Measurements from ENCODE around the gene RALBP1.

RALBP1 gene

GRCh38 chr18:9534844-9535243 lies 59.5 kb downstream of the RALBP1 start:
- H2AFZ ChIP-seq (ENCODE audit: low read length) = no peak overlapping the region
- no peak overlapping the region for H3K4me2 ChIP-seq (ENCODE audit: low read depth, low read length, poor library complexity, severe bottlenecking)
- H3K9me3 ChIP-seq (ENCODE audit: insufficient read depth, low read depth, low read length) = no peaks in the 10 kb centered on the region
- no peaks in the 10 kb centered on the region for H3K9me2 ChIP-seq (replicated peaks; ENCODE audit: low read depth, low read length)
- no peaks in the 10 kb centered on the region for H3F3A ChIP-seq (ENCODE audit: low read depth)
- H3K27me3 ChIP-seq (ENCODE audit: insufficient read depth, low read length, poor library complexity, severe bottlenecking) = no peaks in the 10 kb centered on the region
- no peaks in the 10 kb centered on the region for H3K79me2 ChIP-seq (ENCODE audit: insufficient read depth, low read length)
- H3K4me3 ChIP-seq (ENCODE audit: low read length, poor library complexity, severe bottlenecking) = no peak overlapping the region
- no peaks in the 10 kb centered on the region for H3K4me1 ChIP-seq (ENCODE audit: insufficient read depth, low read length, poor library complexity, severe bottlenecking)
- H3K9ac ChIP-seq (ENCODE audit: low read depth, low read length, poor library complexity, severe bottlenecking) = no peak overlapping the region
- H3K36me3 ChIP-seq (ENCODE audit: insufficient read depth, low read length) = peaks cover 71% of the 10 kb centered on the region; the same call in 1 of the 2 replicates
- no peaks in the 10 kb centered on the region for H4K20me1 ChIP-seq (ENCODE audit: insufficient read depth, low read length, poor library complexity, severe bottlenecking)
- TF ChIP-seq, protein P1, sequence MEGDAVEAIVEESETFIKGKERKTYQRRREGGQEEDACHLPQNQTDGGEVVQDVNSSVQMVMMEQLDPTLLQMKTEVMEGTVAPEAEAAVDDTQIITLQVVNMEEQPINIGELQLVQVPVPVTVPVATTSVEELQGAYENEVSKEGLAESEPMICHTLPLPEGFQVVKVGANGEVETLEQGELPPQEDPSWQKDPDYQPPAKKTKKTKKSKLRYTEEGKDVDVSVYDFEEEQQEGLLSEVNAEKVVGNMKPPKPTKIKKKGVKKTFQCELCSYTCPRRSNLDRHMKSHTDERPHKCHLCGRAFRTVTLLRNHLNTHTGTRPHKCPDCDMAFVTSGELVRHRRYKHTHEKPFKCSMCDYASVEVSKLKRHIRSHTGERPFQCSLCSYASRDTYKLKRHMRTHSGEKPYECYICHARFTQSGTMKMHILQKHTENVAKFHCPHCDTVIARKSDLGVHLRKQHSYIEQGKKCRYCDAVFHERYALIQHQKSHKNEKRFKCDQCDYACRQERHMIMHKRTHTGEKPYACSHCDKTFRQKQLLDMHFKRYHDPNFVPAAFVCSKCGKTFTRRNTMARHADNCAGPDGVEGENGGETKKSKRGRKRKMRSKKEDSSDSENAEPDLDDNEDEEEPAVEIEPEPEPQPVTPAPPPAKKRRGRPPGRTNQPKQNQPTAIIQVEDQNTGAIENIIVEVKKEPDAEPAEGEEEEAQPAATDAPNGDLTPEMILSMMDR (conservative IDR thresholded peaks at IDR 0.05; ENCODE audit: low read length) = no peak
- TF ChIP-seq EZH2phosphoT487 (IDR thresholded peaks at IDR 0.05; ENCODE audit: borderline replicate concordance) = no peak

DNA sequence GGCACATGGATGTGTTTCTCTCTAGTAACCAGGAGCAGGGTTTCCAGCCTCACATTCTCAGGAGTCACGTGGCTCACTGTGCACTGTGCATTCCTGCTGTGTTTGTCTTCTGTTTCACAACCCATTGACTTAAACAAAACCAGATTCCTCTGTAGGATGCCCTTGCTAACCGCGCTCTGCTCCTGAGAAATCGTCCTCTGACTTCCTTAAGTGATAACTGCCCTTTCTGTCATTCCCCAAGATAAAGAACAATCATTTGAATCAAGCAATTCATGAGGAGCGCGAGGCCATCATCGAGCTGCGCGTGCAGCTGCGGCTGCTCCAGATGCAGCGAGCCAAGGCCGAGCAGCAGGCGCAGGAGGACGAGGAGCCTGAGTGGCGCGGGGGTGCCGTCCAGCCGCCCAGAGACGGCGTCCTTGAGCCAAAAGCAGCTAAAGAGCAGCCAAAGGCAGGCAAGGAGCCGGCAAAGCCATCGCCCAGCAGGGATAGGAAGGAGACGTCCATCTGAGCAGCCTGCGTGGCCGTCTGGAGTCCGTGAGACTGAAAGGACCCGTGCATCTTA lies 60.2 kb downstream of the RALBP1 start:
- no peaks in the 10 kb centered on the region for H3K79me2 ChIP-seq (ENCODE audit: insufficient read depth, low read length)
- H3K4me3 ChIP-seq (ENCODE audit: low read length, poor library complexity, severe bottlenecking) = no peak overlapping the region
- peaks cover 66% of the 10 kb centered on the region; the same call in 1 of the 2 replicates for H3K36me3 ChIP-seq (ENCODE audit: insufficient read depth, low read length)
- H3K27me3 ChIP-seq (ENCODE audit: insufficient read depth, low read length, poor library complexity, severe bottlenecking) = no peaks in the 10 kb centered on the region
- TF ChIP-seq EZH2phosphoT487 (IDR thresholded peaks at IDR 0.05; ENCODE audit: borderline replicate concordance) = no peak
- TF ChIP-seq, protein P1 (conservative IDR thresholded peaks at IDR 0.05; ENCODE audit: low read length) = no peak
- H3K9me3 ChIP-seq (ENCODE audit: insufficient read depth, low read depth, low read length) = no peaks in the 10 kb centered on the region
- no peaks in the 10 kb centered on the region for H3K9me2 ChIP-seq (replicated peaks; ENCODE audit: low read depth, low read length)
- no peak overlapping the region for H3K4me2 ChIP-seq (ENCODE audit: low read depth, low read length, poor library complexity, severe bottlenecking)
- H4K20me1 ChIP-seq (ENCODE audit: insufficient read depth, low read length, poor library complexity, severe bottlenecking) = no peaks in the 10 kb centered on the region
- H3K4me1 ChIP-seq (ENCODE audit: insufficient read depth, low read length, poor library complexity, severe bottlenecking) = no peaks in the 10 kb centered on the region
- H2AFZ ChIP-seq (ENCODE audit: low read length) = no peak overlapping the region
- no peak overlapping the region for H3K9ac ChIP-seq (ENCODE audit: low read depth, low read length, poor library complexity, severe bottlenecking)
- no peaks in the 10 kb centered on the region for H3F3A ChIP-seq (ENCODE audit: low read depth)

GRCh38 chr18:9536354-9537152 lies 61.2 kb downstream of the RALBP1 start:
- H3K4me2 ChIP-seq (ENCODE audit: low read depth, low read length, poor library complexity, severe bottlenecking) = no peak overlapping the region
- H3K36me3 ChIP-seq (ENCODE audit: insufficient read depth, low read length) = peaks cover 62% of the 10 kb centered on the region; the same call in 1 of the 2 replicates
- no peaks in the 10 kb centered on the region for H4K20me1 ChIP-seq (ENCODE audit: insufficient read depth, low read length, poor library complexity, severe bottlenecking)
- TF ChIP-seq, protein P1 (conservative IDR thresholded peaks at IDR 0.05; ENCODE audit: low read length) = no peak
- no peak for TF ChIP-seq EZH2phosphoT487 (IDR thresholded peaks at IDR 0.05; ENCODE audit: borderline replicate concordance)
- H3F3A ChIP-seq (ENCODE audit: low read depth) = no peaks in the 10 kb centered on the region
- no peak overlapping the region for H2AFZ ChIP-seq (ENCODE audit: low read length)
- H3K9me2 ChIP-seq (replicated peaks; ENCODE audit: low read depth, low read length) = no peaks in the 10 kb centered on the region
- H3K79me2 ChIP-seq (ENCODE audit: insufficient read depth, low read length) = no peaks in the 10 kb centered on the region
- H3K9ac ChIP-seq (ENCODE audit: low read depth, low read length, poor library complexity, severe bottlenecking) = no peak overlapping the region
- no peak overlapping the region for H3K4me3 ChIP-seq (ENCODE audit: low read length, poor library complexity, severe bottlenecking)
- H3K27me3 ChIP-seq (ENCODE audit: insufficient read depth, low read length, poor library complexity, severe bottlenecking) = no peaks in the 10 kb centered on the region
- no peaks in the 10 kb centered on the region for H3K9me3 ChIP-seq (ENCODE audit: insufficient read depth, low read depth, low read length)
- no peaks in the 10 kb centered on the region for H3K4me1 ChIP-seq (ENCODE audit: insufficient read depth, low read length, poor library complexity, severe bottlenecking)

Measured in Loucy (cell line).